Activated CD4-positive, alpha-beta T cell treated with anti-CD3 and anti-CD28 coated beads, Interleukin-2, amount 50 U/mL, for 24 hours (primary cell): ENCODE data around the gene FAR2.
"Not testable (repeated sequence)": the region's sequence is repeated elsewhere in the genome, so short reads cannot be mapped to it uniquely, and the experiment has no call there.

Experiments used
- DNase-seq, 2 donors: peaks; one replicate each; pipeline ENCODE4 v3.0.0-alpha.2; 2020; ENCODE audit warnings: low read depth in 1 of 2, low spot score in 1 of 2

FAR2 gene

GRCh38 chr12:29232086-29232485 is 83.0 kb downstream of the FAR2 start:
- no peak for DNase-seq

GRCh38 chr12:29234552-29234951 is 85.5 kb downstream of the FAR2 start:
- no peak for DNase-seq

- DNase-seq = no peak
Measured at GRCh38 chr12:29234965-29235626, 86.0 kb downstream of the FAR2 start.

GRCh38 chr12:29238822-29239291 is 89.8 kb downstream of the FAR2 start:
- no peak for DNase-seq

- DNase-seq = no peak
Measured at GRCh38 chr12:29239336-29239735, 90.3 kb downstream of the FAR2 start.

- no peak for DNase-seq
Measured at GRCh38 chr12:29240441-29240840, 91.4 kb downstream of the FAR2 start.

- no peak for DNase-seq
Measured at GRCh38 chr12:29241821-29242591, 92.9 kb downstream of the FAR2 start.

- DNase-seq = no peak
Measured at GRCh38 chr12:29242921-29243431, 93.9 kb downstream of the FAR2 start.

GRCh38 chr12:29244159-29244765 is 95.2 kb downstream of the FAR2 start:
- no peak for DNase-seq

- DNase-seq = no peak
Measured at GRCh38 chr12:29245246-29245645, 96.2 kb downstream of the FAR2 start.

- no peak for DNase-seq
Measured at GRCh38 chr12:29249930-29250329, 100.9 kb downstream of the FAR2 start.

GRCh38 chr12:29253906-29254625 is 105.0 kb downstream of the FAR2 start:
- no peak for DNase-seq

- no peak for DNase-seq
Measured at GRCh38 chr12:29255042-29255441, 106.0 kb downstream of the FAR2 start.

GRCh38 chr12:29256598-29256997 is 107.5 kb downstream of the FAR2 start:
- no peak for DNase-seq

- not testable (repeated sequence) for DNase-seq
Measured at GRCh38 chr12:29257687-29258086, 108.6 kb downstream of the FAR2 start.

- DNase-seq = no peak
Measured at GRCh38 chr12:29264424-29264823, 115.3 kb downstream of the FAR2 start.

- no peak for DNase-seq
Measured at GRCh38 chr12:29269706-29270408, 120.8 kb downstream of the FAR2 start.

- DNase-seq = no peak
Measured at GRCh38 chr12:29270446-29270845, 121.4 kb downstream of the FAR2 start.

- DNase-seq = no peak
Measured at GRCh38 chr12:29273178-29273843, 124.2 kb downstream of the FAR2 start.

GRCh38 chr12:29275834-29276233 is 126.8 kb downstream of the FAR2 start:
- DNase-seq = no peak
